Measurements from ENCODE around the gene TAP2.

Gene TAP2

GRCh38 chr6:32854376-32855178 lies 16.0 kb upstream of the TAP2 start:
- no peak for DNase-seq (ENCODE audit: low read depth in 2 of 3, low spot score in 2 of 3)

- DNase-seq (ENCODE audit: low read depth in 2 of 3, low spot score in 2 of 3), result peak; percentile 79 to 87 (median 80)
Measured at GRCh38 chr6:32853541-32854375, 15.2 kb upstream of the TAP2 start, which contains the start of the genes PSMB9 and TAP1. PSMB9 (plus strand) TSS chr6:32854192; CDS start chr6:32854230, 38 bp downstream. TAP1 (minus strand) TSS chr6:32853704; CDS start chr6:32853636, 68 bp downstream.

GRCh38 chr6:32852844-32853540 lies 14.5 kb upstream of the TAP2 start:
- DNase-seq (ENCODE audit: low read depth in 2 of 3, low spot score in 2 of 3), result no peak

- no peak for DNase-seq (ENCODE audit: low read depth in 2 of 3, low spot score in 2 of 3)
Measured at GRCh38 chr6:32852018-32852843, 13.7 kb upstream of the TAP2 start.

- no peak for DNase-seq (ENCODE audit: low read depth in 2 of 3, low spot score in 2 of 3)
Measured at GRCh38 chr6:32851025-32851424, 12.5 kb upstream of the TAP2 start.

- no peak for DNase-seq (ENCODE audit: low read depth in 2 of 3, low spot score in 2 of 3)
Measured at GRCh38 chr6:32849126-32849525, 10.6 kb upstream of the TAP2 start.

- DNase-seq (ENCODE audit: low read depth in 2 of 3, low spot score in 2 of 3), result no peak
Measured at GRCh38 chr6:32847795-32848194, 9.3 kb upstream of the TAP2 start.

- DNase-seq (ENCODE audit: low read depth in 2 of 3, low spot score in 2 of 3), result no peak
Measured at GRCh38 chr6:32847004-32847403, 8.5 kb upstream of the TAP2 start.

- no peak for DNase-seq (ENCODE audit: low read depth in 2 of 3, low spot score in 2 of 3)
Measured at GRCh38 chr6:32845384-32845884, 6.9 kb upstream of the TAP2 start.

- no peak for DNase-seq (ENCODE audit: low read depth in 2 of 3, low spot score in 2 of 3)
Measured at GRCh38 chr6:32844839-32845383, 6.4 kb upstream of the TAP2 start.

- peak; percentile 84 to 96 (median 94) for DNase-seq (ENCODE audit: low read depth in 2 of 3, low spot score in 2 of 3)
Measured at GRCh38 chr6:32843979-32844838, 5.7 kb upstream of the TAP2 start, which contains the start of gene PSMB8. PSMB8 (minus strand) TSS chr6:32844047; CDS start chr6:32843996, 51 bp downstream.

GRCh38 chr6:32843331-32843978 lies 4.9 kb upstream of the TAP2 start:
- no peak for DNase-seq (ENCODE audit: low read depth in 2 of 3, low spot score in 2 of 3)

- no peak for DNase-seq (ENCODE audit: low read depth in 2 of 3, low spot score in 2 of 3)
Measured at GRCh38 chr6:32842690-32843089, 4.2 kb upstream of the TAP2 start.

- no peak for DNase-seq (ENCODE audit: low read depth in 2 of 3, low spot score in 2 of 3)
Measured at GRCh38 chr6:32842021-32842650, 3.6 kb upstream of the TAP2 start.

GRCh38 chr6:32840604-32841246 lies 2.2 kb upstream of the TAP2 start:
- no peak for DNase-seq (ENCODE audit: low read depth in 2 of 3, low spot score in 2 of 3)

- DNase-seq (ENCODE audit: low read depth in 2 of 3, low spot score in 2 of 3), result no peak
Measured at GRCh38 chr6:32839356-32839755, 817 bp upstream of the TAP2 start.

- no peak for DNase-seq (ENCODE audit: low read depth in 2 of 3, low spot score in 2 of 3)
Measured at GRCh38 chr6:32837651-32838113, 857 bp downstream of the TAP2 start.
